Uterus (tissue), 2 donors: ENCODE measurements around the gene MED4.

Source experiments
- CTCF ChIP-seq, 4 experiments: fragments of 200-600 bp in 2 of 4; fragments of 450-650 bp in 2 of 4; sonication (generic) in 2 of 4; IDR thresholded peaks; one replicate each; pipeline ENCODE4 v1.5.1; 2016 to 2019; ENCODE audit warnings: antibody characterized with exemption in 4 of 4, mild to moderate bottlenecking in 2 of 4, moderate library complexity in 1 of 4
- POLR2A ChIP-seq, 2 donors: fragments of 450-650 bp; IDR thresholded peaks; one replicate each; pipeline ENCODE4 v1.6.1; 2016; ENCODE audit warnings: antibody characterized with exemption in 2 of 2, mild to moderate bottlenecking in 1 of 2, moderate library complexity in 1 of 2

GRCh38 chr13:48116808-48117207 lies 21.9 kb upstream of the MED4 start:
- TF ChIP-seq CTCF (IDR thresholded peaks at IDR 0.05) (no peak), POLR2A (IDR thresholded peaks at IDR 0.05) (no peak)
